GM12892 (cell line): ENCODE results near the gene SNAPIN.

ENCODE experiments used
- DNase-seq: peaks from one replicate; pipeline ENCODE4 v3.0.0; 2011; ENCODE audit not compliant: insufficient read length
- FAIRE-seq: peaks from 2 replicates; lab custom pipeline; 2011; peaks lifted over from hg19 to GRCh38; lab: Jason Lieb, UNC
- POLR2A ChIP-seq: IDR thresholded peaks from 2 replicates; pipeline ENCODE4 v1.6.1; 2011; ENCODE audit warnings: low read depth, low read length, control low read depth
- POLR2AphosphoS5 ChIP-seq: IDR thresholded peaks from 2 replicates; pipeline ENCODE4 v1.6.1; 2011; ENCODE audit warnings: low read depth, low read length, control low read depth
- TAF1 ChIP-seq: IDR thresholded peaks from 2 replicates; pipeline ENCODE4 v1.6.1; 2011; ENCODE audit warnings: low read depth, mild to moderate bottlenecking, control low read depth, low read length, borderline replicate concordance

The SNAPIN gene

GRCh38 chr1:153614906-153615305 is 43.6 kb upstream of the SNAPIN start:
- no peak for FAIRE-seq
- DNase-seq: no peak
- TF ChIP-seq POLR2AphosphoS5: no peak
- TF ChIP-seq POLR2A: no peak
- TF ChIP-seq TAF1: no peak

- FAIRE-seq: no peak
- TF ChIP-seq TAF1 (no peak), POLR2AphosphoS5 (no peak), POLR2A (no peak)
Measured at GRCh38 chr1:153615406-153615805, 43.1 kb upstream of the SNAPIN start.

GRCh38 chr1:153616144-153616916 is 42.2 kb upstream of the SNAPIN start, which contains the start of gene S100A14:
Gene S100A14 (minus strand): TSS chr1:153616325. CDS start chr1:153615858, 467 bp downstream.
- TF ChIP-seq POLR2A (no peak), TAF1 (no peak), POLR2AphosphoS5 (no peak)
- DNase-seq (no peak), FAIRE-seq (peak; percentile 40)

More at GRCh38 chr1:153615406-153615805, 43.1 kb upstream of the SNAPIN start:
- no peak for DNase-seq

- DNase-seq: no peak
Measured at GRCh38 chr1:153616917-153617311, 41.6 kb upstream of the SNAPIN start.

GRCh38 chr1:153617663-153618062 is 40.8 kb upstream of the SNAPIN start:
- peak; percentile 73 for FAIRE-seq
- TF ChIP-seq POLR2AphosphoS5: no peak
- no peak for TF ChIP-seq TAF1
- TF ChIP-seq POLR2A: no peak
- DNase-seq: no peak

More at GRCh38 chr1:153616917-153617311, 41.6 kb upstream of the SNAPIN start:
- TF ChIP-seq POLR2AphosphoS5 (no peak), TAF1 (no peak), POLR2A (no peak)
- FAIRE-seq: no peak

GRCh38 chr1:153619171-153619570 is 39.3 kb upstream of the SNAPIN start:
- no peak for FAIRE-seq
- no peak for DNase-seq
- TF ChIP-seq POLR2AphosphoS5 (no peak), TAF1 (no peak), POLR2A (no peak)

GRCh38 chr1:153623101-153623500 is 35.4 kb upstream of the SNAPIN start:
- no peak for DNase-seq
- TF ChIP-seq TAF1: no peak
- TF ChIP-seq POLR2A: no peak
- TF ChIP-seq POLR2AphosphoS5: no peak

GRCh38 chr1:153624965-153625611 is 33.4 kb upstream of the SNAPIN start:
- DNase-seq: no peak
- TF ChIP-seq POLR2AphosphoS5 (no peak), POLR2A (no peak)
- no peak for FAIRE-seq

More at GRCh38 chr1:153623101-153623500, 35.4 kb upstream of the SNAPIN start:
- FAIRE-seq: no peak

GRCh38 chr1:153626477-153626903 is 32.0 kb upstream of the SNAPIN start:
- FAIRE-seq: no peak
- no peak for DNase-seq
- no peak for TF ChIP-seq POLR2AphosphoS5
- TF ChIP-seq TAF1: no peak
- no peak for TF ChIP-seq POLR2A

GRCh38 chr1:153626904-153627714 is 31.4 kb upstream of the SNAPIN start, which contains the start of gene S100A13:
Gene S100A13 (minus strand): TSS chr1:153627505. CDS start chr1:153626472, 1,033 bp downstream.
- TF ChIP-seq POLR2A (peak; percentile 42; the same call in 1 of the 2 replicates), TAF1 (no peak; the same call in 1 of the 2 replicates)
- DNase-seq (peak; percentile 76), FAIRE-seq (peak; percentile 21)
